HL-60/S4 (cell line): ENCODE measurements around the gene EVX2.

Source experiments
- in situ Hi-C: fragments of 300-500 bp; cut with MboI; formaldehyde crosslinking; loops from 2 replicates; pipeline ENCODE4 v1.14.3; 2022; ENCODE audit warnings: low sequenced_read_pairs

The EVX2 gene

GRCh38 chr2:176085861-176086771 lies 2.4 kb upstream of the EVX2 start:
- in situ Hi-C loops, result no loop called here

- in situ Hi-C loops, result no loop called here
These were observed 1.5 kb upstream of the EVX2 start for GRCh38 chr2:176085120-176085788.

- in situ Hi-C loops, result no loop called here
These were observed 903 bp upstream of the EVX2 start for GRCh38 chr2:176084611-176085119.

DNA sequence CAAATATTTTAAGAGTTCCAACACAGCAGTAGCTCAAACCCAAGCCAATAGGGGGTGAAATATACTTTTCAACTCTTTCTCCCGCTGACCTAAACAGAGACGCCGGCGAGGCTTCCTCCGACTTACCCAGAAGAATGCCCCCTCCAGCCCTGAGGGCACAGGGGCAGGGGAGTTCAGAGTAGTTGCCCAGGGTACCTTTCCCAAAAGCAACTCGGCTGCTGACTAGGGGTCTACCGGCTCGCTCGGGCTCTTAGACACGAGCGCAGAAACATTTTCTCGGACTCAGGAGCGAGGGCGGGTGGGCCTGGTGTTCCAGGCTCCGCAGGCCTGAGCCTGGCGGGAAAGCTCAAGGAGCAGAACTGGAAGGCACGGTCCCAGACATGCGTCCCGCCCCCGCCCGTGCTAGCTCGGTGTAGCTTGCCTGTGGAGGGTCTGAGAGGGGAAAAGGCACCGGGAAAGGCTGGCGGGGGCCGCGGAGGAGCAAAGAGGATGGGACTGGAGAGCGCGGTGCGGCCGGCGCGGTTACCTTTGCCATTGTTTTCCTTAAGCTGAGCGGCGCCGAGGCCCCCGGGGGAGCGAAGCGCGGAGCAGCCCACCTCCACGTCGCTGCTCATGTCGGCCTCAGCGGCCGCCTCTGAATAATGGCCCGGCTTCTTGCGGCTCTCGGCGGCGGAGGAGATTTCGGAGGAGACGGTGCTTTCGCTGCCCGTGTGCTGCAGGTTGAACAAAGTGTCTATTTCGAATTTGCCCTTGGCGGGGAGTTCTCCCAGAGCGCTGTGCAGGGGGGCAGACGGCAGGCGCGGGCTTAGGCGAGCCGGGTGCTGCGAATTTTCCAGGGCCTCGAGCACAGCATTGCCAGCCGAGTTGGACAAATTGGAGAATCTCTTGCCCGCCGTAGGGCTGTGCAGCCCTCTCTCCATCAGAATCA lies 674 bp downstream of the EVX2 start:
- in situ Hi-C loops, result no loop called here

- in situ Hi-C loops, result no loop called here
These were observed 1.3 kb downstream of the EVX2 start for GRCh38 chr2:176082525-176082823.

- in situ Hi-C loops, result no loop called here
These were observed 1.8 kb downstream of the EVX2 start for GRCh38 chr2:176081837-176082524.

DNA sequence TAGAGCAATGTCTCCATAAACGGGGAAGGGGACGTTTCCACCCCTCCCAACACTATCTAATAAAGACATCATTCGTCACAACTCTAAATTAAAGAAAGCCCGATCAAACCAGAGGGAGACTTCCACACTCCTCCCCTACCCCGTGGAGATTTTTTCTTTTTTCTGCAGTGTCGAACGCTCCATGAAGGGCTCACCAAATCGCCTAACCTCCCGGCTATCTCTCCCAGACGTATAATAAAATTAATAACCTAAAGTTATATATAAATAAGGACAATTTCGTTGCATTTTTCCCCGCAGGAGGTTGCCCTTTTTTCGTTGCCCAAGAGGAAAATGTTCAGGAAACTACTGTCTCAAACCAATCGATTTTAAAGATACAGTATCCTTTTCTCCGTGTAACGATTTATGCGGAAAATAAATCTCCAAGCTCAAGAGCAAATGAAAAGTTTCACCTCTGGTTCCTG lies 2.4 kb downstream of the EVX2 start:
- in situ Hi-C loops, result no loop called here

- in situ Hi-C loops, result no loop called here
These were observed 3.0 kb downstream of the EVX2 start for GRCh38 chr2:176080540-176081375.

DNA sequence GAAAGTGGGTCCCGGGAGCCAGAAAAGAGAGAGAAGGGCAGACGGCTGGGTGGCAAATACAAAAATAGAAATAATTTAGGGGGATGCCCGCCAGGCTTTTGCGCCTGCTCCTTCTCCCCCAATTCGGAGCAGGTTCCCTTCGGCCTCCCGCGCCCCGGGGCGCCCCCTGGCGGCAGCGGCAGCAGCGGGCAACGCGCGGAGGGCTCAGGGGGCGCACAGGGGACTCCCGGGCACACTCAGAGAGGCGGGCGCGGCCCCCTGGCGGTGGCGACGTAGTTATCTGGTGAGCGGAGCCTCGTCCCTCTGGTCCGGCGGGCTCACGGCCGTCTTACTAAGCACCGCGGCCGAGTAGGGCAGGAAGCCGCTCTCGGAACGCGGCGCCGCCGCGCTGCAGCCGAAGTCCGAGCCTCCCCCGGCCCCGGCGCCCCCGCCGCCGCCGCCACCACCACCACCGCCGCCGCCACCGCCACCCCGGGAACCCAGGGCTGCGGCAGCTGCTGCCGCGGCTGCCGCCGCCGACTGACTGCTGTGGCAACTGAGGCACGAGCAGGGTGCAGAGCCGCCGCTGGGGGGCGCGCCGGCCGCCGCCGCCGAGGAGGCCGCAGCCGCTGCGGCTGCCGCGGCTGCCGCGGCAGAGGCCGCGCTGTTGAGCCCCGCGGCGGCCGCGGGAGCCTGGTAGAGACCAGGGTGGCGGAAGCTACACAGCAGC lies 3.8 kb downstream of the EVX2 start:
- in situ Hi-C loops, result no loop called here

- in situ Hi-C loops, result no loop called here
These were observed 4.4 kb downstream of the EVX2 start for GRCh38 chr2:176079285-176079830.

DNA sequence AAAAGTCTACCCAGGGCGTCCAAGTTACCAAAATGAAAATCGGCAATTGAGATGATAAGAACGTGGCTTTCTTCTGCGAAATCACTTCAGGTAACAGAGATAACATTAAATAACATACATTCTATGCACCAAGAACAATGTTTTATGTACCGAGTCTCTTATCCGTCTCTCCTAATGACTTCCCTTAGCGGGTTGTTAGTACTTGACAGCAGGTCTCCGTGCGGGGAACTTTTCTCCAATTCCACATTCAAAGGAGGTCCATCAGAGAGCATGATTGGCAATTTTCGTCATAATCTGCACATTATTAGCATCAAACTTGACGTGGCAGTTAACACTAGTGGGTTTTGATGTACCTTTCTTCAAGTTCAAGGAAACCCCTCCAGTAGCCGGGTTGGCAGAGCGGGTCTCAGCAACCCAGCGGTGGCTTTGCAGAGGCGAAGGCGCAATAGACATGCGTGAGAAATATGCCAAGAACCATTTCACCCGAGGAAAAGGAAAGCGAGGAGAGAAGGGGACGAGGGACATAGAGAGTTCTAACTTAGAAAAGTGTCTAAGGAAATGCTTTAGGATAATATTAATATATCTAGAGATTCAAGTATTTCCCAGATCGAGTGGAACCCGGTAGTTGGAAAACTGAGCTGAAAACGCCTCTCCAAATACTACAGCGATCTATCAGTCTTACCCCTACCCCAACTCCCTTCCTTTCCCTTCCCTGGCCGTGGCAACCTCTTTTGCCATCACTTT lies 5.0 kb downstream of the EVX2 start:
- in situ Hi-C loops, result no loop called here

GRCh38 chr2:176076796-176077195 lies 7.0 kb downstream of the EVX2 start:
- in situ Hi-C loops, result no loop called here

- in situ Hi-C loops, result no loop called here
These were observed 7.7 kb downstream of the EVX2 start for GRCh38 chr2:176076063-176076462.

DNA sequence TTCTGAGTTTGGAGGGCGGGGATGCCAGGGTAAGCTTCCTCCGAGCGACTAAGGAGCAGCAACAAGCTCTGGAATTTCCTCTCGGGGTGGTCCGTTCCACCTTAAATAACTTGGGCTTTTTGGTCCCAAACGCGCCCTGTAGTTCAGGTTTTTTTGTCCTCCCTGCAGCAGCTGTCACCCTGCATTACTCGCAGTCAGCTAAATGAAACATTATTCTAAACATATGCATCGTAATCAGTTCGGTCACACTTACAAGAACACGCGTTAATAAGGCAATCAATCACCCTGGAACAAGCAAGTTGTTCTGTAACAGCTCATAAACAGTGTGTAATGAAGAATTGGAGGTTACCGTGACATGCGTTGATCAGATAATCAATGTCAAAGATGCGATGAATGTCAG lies 8.3 kb downstream of the EVX2 start:
- in situ Hi-C loops, result no loop called here

- in situ Hi-C loops, result no loop called here
These were observed 8.8 kb downstream of the EVX2 start for GRCh38 chr2:176074919-176075425.

DNA sequence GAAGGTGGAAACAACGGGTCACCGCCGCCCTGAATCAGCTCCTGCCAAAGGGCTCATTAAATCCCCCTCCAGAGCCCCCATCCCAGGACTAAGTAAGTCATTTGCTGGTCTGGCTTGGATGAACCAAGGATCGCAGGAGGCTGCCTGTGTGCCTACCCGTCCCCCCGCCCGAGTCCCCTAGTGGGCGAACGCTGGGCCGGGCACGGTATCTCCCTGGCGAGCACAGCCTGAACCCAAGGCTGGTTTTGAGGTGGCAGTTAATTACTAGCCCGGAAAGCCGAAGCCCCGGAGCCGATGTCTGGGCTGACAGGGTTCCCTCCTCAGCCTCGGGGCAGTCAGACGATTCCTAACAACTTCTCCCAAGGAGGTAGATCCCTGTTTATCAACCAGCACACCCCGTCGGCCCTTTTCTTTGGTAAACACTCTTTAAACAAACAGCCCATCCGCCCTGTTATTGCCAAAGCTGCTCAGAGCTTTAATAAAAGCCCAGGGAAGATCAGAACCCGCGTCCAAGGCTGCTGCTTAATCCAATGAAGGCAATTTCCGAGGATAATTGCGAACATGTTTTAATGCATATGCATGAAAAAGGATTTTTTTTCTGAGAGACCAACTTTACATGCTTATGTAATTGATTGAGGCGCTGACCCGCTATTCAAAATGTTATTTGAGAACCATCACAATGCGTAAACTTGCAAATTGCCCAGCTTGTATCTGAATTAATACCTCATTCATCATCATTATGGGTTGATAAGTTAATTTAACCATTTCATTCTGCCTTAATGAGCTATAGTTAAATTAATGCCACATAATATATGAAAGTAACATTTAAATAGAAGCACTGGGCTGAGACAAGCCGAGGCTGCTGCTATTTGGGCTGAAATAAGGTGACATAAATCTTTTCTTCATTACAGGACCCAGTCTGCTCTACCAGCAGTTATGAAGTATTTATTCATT lies 10.5 kb downstream of the EVX2 start:
- in situ Hi-C loops, result no loop called here

DNA sequence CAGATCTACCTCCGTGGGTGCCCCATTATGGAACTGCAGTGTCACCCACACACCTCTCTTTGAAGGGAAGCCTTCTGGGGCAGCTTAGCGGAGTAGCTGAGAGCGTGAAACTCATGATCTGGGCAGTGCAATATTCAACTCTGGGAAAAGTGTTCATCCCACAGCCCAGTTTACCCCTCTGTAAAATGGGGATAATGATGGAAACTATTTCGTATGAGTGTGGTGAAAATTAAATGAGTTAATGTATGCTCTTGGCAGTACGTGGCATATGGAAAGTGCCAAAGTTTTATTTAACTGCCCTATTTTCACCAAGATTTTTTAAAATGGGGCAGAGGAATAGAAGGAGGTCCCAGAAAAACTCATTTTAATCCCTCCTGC lies 11.5 kb downstream of the EVX2 start:
- in situ Hi-C loops, result no loop called here
